H1 (cell line): Measurements from ENCODE around the gene INHBA. TPM values are rescaled to one million over a fixed set of nuclear protein-coding genes. Genes with fewer than 3 reads are reported as not detected.

Experiments used
- CTCF ChIA-PET: fragments of 300-600 bp; sonication (Branson Sonifier 250); formaldehyde crosslinking; loops from one replicate; lab custom pipeline; 2021; ENCODE audit not compliant: partially characterized antibody; lab: Charles Lee
- POLR2A ChIA-PET: fragments of 300-600 bp; sonication (Branson Sonifier 250); formaldehyde crosslinking; loops from one replicate; lab custom pipeline; 2021; ENCODE audit warnings: inconsistent platforms; ENCODE audit not compliant: partially characterized antibody; lab: Charles Lee
- DNase-seq, 2 experiments: peaks; one replicate each; pipeline versions ENCODE4 v3.0.0 to v3.0.0-alpha.2; 2010 to 2022; ENCODE audit warnings: low spot score in 2 of 2, low read depth in 1 of 2, mixed read lengths in 1 of 2
- FAIRE-seq: peaks from 2 replicates; lab custom pipeline; 2011; peaks lifted over from hg19 to GRCh38; lab: Jason Lieb, UNC
- H2AFZ ChIP-seq: 2 replicates; pipeline ENCODE4 v1.8.1; 2012; ENCODE audit warnings: low read length, inconsistent platforms
- H2AK5ac ChIP-seq: 2 replicates; pipeline ENCODE4 v1.6.1; 2013; ENCODE audit warnings: low read depth, low read length
- H2BK120ac ChIP-seq: replicated peaks from 2 replicates; pipeline ENCODE3; 2013; ENCODE audit warnings: low read depth, low read length, inconsistent platforms
- H2BK12ac ChIP-seq: 2 replicates; pipeline ENCODE4 v1.6.1; 2013; ENCODE audit warnings: low read depth, low read length
- H2BK15ac ChIP-seq: 2 replicates; pipeline ENCODE4 v1.6.1; 2013; ENCODE audit warnings: low read length
- H2BK20ac ChIP-seq: 2 replicates; pipeline ENCODE4 v1.6.1; 2013; ENCODE audit warnings: low read length
- H2BK5ac ChIP-seq: 2 replicates; pipeline ENCODE4 v1.6.1; 2013; ENCODE audit warnings: low read depth, low read length
- H3K14ac ChIP-seq: 2 replicates; pipeline ENCODE4 v1.6.1; 2013; ENCODE audit warnings: inconsistent platforms; ENCODE audit not compliant: insufficient read length
- H3K18ac ChIP-seq: 2 replicates; pipeline ENCODE4 v1.6.1; 2013; ENCODE audit warnings: low read length; ENCODE audit errors: extremely low read depth
- H3K23ac ChIP-seq: 2 replicates; pipeline ENCODE4 v1.6.1; 2013; ENCODE audit warnings: inconsistent platforms; ENCODE audit not compliant: insufficient read length
- H3K23me2 ChIP-seq: 2 replicates; pipeline ENCODE4 v1.6.1; 2013; ENCODE audit warnings: low read depth, low read length
- H3K27ac ChIP-seq: 2 replicates; pipeline ENCODE4 v1.6.1; 2011; ENCODE audit warnings: low read depth, low read length, inconsistent platforms
- H3K27me3 ChIP-seq, 4 experiments: replicated peaks in 1 of 4; 1 replicate in 1 of 4; 2 replicates in 3 of 4; pipeline versions ENCODE4 v1.6.1 to v1.8.1; 2011 to 2013; ENCODE audit warnings: low read length in 3 of 4, mild to moderate bottlenecking in 3 of 4, inconsistent platforms in 2 of 4, mixed read lengths in 2 of 4, moderate library complexity in 1 of 4; ENCODE audit not compliant: control insufficient read depth in 3 of 4, insufficient read depth in 3 of 4; ENCODE audit errors: extremely low read depth in 1 of 4
- H3K36me3 ChIP-seq, 4 experiments: 2 replicates each; pipeline versions ENCODE4 v1.6.1 to v1.8.1; 2011 to 2013; ENCODE audit warnings: mild to moderate bottlenecking in 4 of 4, low read length in 3 of 4, moderate library complexity in 2 of 4, control low read depth in 1 of 4, inconsistent platforms in 1 of 4; ENCODE audit not compliant: insufficient read depth in 4 of 4, control insufficient read depth in 2 of 4
- H3K4ac ChIP-seq: replicated peaks from 2 replicates; pipeline ENCODE3; 2013; ENCODE audit warnings: low read length, low read depth, mixed read lengths, inconsistent platforms; ENCODE audit not compliant: insufficient read length
- H3K4me1 ChIP-seq, 4 experiments: replicated peaks in 1 of 4; 1 replicate in 1 of 4; 2 replicates in 3 of 4; pipeline versions ENCODE4 v1.6.1 to v1.8.1; 2011 to 2013; ENCODE audit warnings: low read length in 3 of 4, inconsistent platforms in 2 of 4, mixed read lengths in 1 of 4; ENCODE audit not compliant: insufficient read depth in 4 of 4, control insufficient read depth in 3 of 4
- H3K4me2 ChIP-seq, 2 experiments: 2 replicates each; pipeline versions ENCODE4 v1.6.1 to v1.8.1; 2011 to 2013; ENCODE audit warnings: low read depth in 2 of 2, low read length in 2 of 2, control low read depth in 1 of 2, inconsistent platforms in 1 of 2, mild to moderate bottlenecking in 1 of 2; ENCODE audit not compliant: insufficient read depth in 1 of 2
- H3K4me3 ChIP-seq, 4 experiments: fragments of 200-600, 300-600 bp in 1 of 4; sonication (generic), shearing (Covaris generic), sonication (Bioruptor Twin) in 1 of 4; 2 replicates each; pipeline versions ENCODE4 v1.5.1 to v1.8.1; 2011 to 2016; ENCODE audit warnings: low read length in 4 of 4, low read depth in 3 of 4, control low read depth in 2 of 4, inconsistent platforms in 2 of 4, mild to moderate bottlenecking in 2 of 4, mixed read lengths in 1 of 4, moderate library complexity in 1 of 4; ENCODE audit not compliant: insufficient read depth in 2 of 4; ENCODE audit errors: extremely low read depth in 1 of 4
- H3K56ac ChIP-seq: replicated peaks from 2 replicates; pipeline ENCODE3; 2013; ENCODE audit warnings: low read depth, mild to moderate bottlenecking, mixed read lengths, low read length, inconsistent platforms; ENCODE audit not compliant: insufficient read length
- H3K79me1 ChIP-seq: 2 replicates; pipeline ENCODE4 v1.6.1; 2013; ENCODE audit warnings: low read depth, low read length, control low read depth
- H3K79me2 ChIP-seq, 2 experiments: 2 replicates each; pipeline versions ENCODE4 v1.6.1 to v1.8.1; 2012 to 2013; ENCODE audit warnings: low read length in 2 of 2, mild to moderate bottlenecking in 2 of 2, inconsistent platforms in 1 of 2; ENCODE audit not compliant: insufficient read depth in 2 of 2, control insufficient read depth in 1 of 2
- H3K9ac ChIP-seq, 4 experiments: replicated peaks in 1 of 4; 1 replicate in 1 of 4; 2 replicates in 3 of 4; pipeline versions ENCODE4 v1.6.1 to v1.8.1; 2011 to 2013; ENCODE audit warnings: low read depth in 3 of 4, low read length in 3 of 4, control low read depth in 2 of 4, mild to moderate bottlenecking in 2 of 4, moderate library complexity in 2 of 4, inconsistent platforms in 1 of 4; ENCODE audit errors: extremely low read depth in 1 of 4
- H3K9me3 ChIP-seq, 2 experiments: 2 replicates each; pipeline versions ENCODE4 v1.6.1 to v1.8.1; 2012 to 2013; ENCODE audit warnings: mild to moderate bottlenecking in 2 of 2, moderate library complexity in 2 of 2, control low read depth in 1 of 2, inconsistent platforms in 1 of 2, low read depth in 1 of 2, low read length in 1 of 2, mixed read lengths in 1 of 2; ENCODE audit not compliant: insufficient read depth in 2 of 2
- H4K20me1 ChIP-seq, 2 experiments: replicated peaks in 1 of 2; 2 replicates each; pipeline versions ENCODE3 to v1.8.1; 2011 to 2013; ENCODE audit warnings: inconsistent platforms in 2 of 2, low read length in 2 of 2, mild to moderate bottlenecking in 1 of 2; ENCODE audit not compliant: insufficient read depth in 2 of 2, control insufficient read depth in 1 of 2
- H4K5ac ChIP-seq: 2 replicates; pipeline ENCODE4 v1.6.1; 2013; ENCODE audit warnings: low read length, low read depth, mixed read lengths, inconsistent platforms; ENCODE audit not compliant: insufficient read length
- H4K8ac ChIP-seq: 2 replicates; pipeline ENCODE4 v1.8.0; 2013; ENCODE audit warnings: mild to moderate bottlenecking, moderate library complexity, low read length, inconsistent platforms; ENCODE audit not compliant: insufficient read depth; ENCODE audit errors: extremely low read depth
- H4K91ac ChIP-seq: replicated peaks from 2 replicates; pipeline ENCODE3; 2013; ENCODE audit warnings: low read length, mixed read lengths, inconsistent platforms; ENCODE audit not compliant: insufficient read length
- HDAC6 ChIP-seq: IDR thresholded peaks from one replicate; pipeline ENCODE4 v1.7.1; 2012; ENCODE audit warnings: low read depth, mild to moderate bottlenecking, inconsistent platforms, low read length, moderate library complexity
- RXRA ChIP-seq: IDR thresholded peaks from 2 replicates; pipeline ENCODE4 v1.6.1; 2011; ENCODE audit warnings: low read depth, mild to moderate bottlenecking, low read length, moderate library complexity; ENCODE audit not compliant: insufficient read depth
- WGBS, 2 experiments: shearing (Covaris generic) in 1 of 2; methylation state at CpG; one replicate each; pipeline versions ENCODE4 v1.1.6 to v1.1.7; 2013 to 2015; ENCODE audit warnings: low lambda C conversion rate in 2 of 2, mixed read lengths in 2 of 2, inconsistent platforms in 1 of 2, low coverage in 1 of 2, missing lambda C conversion rate in 1 of 2; ENCODE audit not compliant: insufficient replicate concordance in 2 of 2, insufficient coverage in 1 of 2, insufficient read length in 1 of 2; ENCODE audit errors: extremely low coverage in 1 of 2, missing lambda C conversion rate in 1 of 2; 5-methylcytosine and 5-hydroxymethylcytosine counted together
- polyA plus RNA-seq, 7 experiments: library from polyadenylated mRNA; depleted of rRNA in 3 of 7; stranded (reverse) in 5 of 7; unstranded in 2 of 7; fragments of >200 nt in 5 of 7; fragments of 200-250 nt in 2 of 7; gene quantifications; 1 replicate in 5 of 7; 2 replicates in 1 of 7; 4 replicates in 1 of 7; pipeline versions ENCODE4 v1.2.1 to v1.2.3, GENCODE V29; 2011 to 2013; ENCODE audit warnings: missing spikeins in 2 of 7, mixed read lengths in 2 of 7
- total RNA-seq: library from RNA; stranded (reverse); fragmentation: NEBNext Ultra II Directional; extraction: Animal tissue kit (Norgen Biotek cat#: 25700); gene quantifications from 2 replicates; pipeline ENCODE4 v1.2.1, GENCODE V29; 2021

Gene INHBA
- total and polyA plus RNA-seq, 2 of the 8 experiments (the other 6 are each of a cell fraction or from before 2014, with no cell fraction given) = 1.1 to 2.7 TPM

- no peak overlapping the region for H3K27ac ChIP-seq
- no peaks in the 10 kb centered on the region for H3K27me3 ChIP-seq
- peaks cover 0 to 8% (median under 1%) of the 10 kb centered on the region in 4 experiments; a peak in 4 of 7 replicates for H3K4me1 ChIP-seq
- 91% methylated on average over 16 of the region's 16 CpGs; no CpG with 5 or more reads in 1 of the 2 experiments for WGBS, 2 experiments
- no peak overlapping the region; the same call in 1 of the 2 replicates for H2BK20ac ChIP-seq
- H3K23ac ChIP-seq = no peak overlapping the region
- no peak overlapping the region for H2BK5ac ChIP-seq
- POLR2A ChIA-PET = no interaction called here
- peaks cover 2% of the 10 kb centered on the region; the same call in 1 of the 2 replicates for H3K23me2 ChIP-seq
- no peaks in the 10 kb centered on the region for H3K79me1 ChIP-seq
- no peaks in the 10 kb centered on the region for H3K9me3 ChIP-seq
- FAIRE-seq = no peak
- 0 out of 2 replicates have a peak overlapping the region, but pooled peaks have one; percentile 4 for H2BK12ac ChIP-seq
- no peaks in the 10 kb centered on the region; a peak in 1 of 4 replicates for H3K79me2 ChIP-seq
- no peak for DNase-seq
- H2AK5ac ChIP-seq = no peak overlapping the region
- no peak overlapping the region for H3K4me3 ChIP-seq
- CTCF ChIA-PET = interaction anchor here (0.5 to 1.7 kb wide), 3 partner anchors 21 to 853 kb away, joined by 3 read pairs; no protein-coding TSS in a partner anchor
- H2BK120ac ChIP-seq = no peak overlapping the region
- H3K14ac ChIP-seq = no peak overlapping the region
- H3K4me2 ChIP-seq = no peak overlapping the region
- H4K20me1 ChIP-seq = no peaks in the 10 kb centered on the region
- H3K4ac ChIP-seq = no peak overlapping the region
- no peak overlapping the region for H2AFZ ChIP-seq
- no peak overlapping the region for H4K5ac ChIP-seq
- H3K18ac ChIP-seq = no peak overlapping the region
- peaks cover 0 to 7% (median 0%) of the 10 kb centered on the region in 4 experiments; a peak in 1 of 8 replicates for H3K36me3 ChIP-seq
- no peak overlapping the region for H3K9ac ChIP-seq
- no peak overlapping the region for H4K91ac ChIP-seq
- H4K8ac ChIP-seq = no peak overlapping the region
- H3K56ac ChIP-seq = no peak overlapping the region
- H2BK15ac ChIP-seq = no peak overlapping the region; the same call in 1 of the 2 replicates
- TF ChIP-seq RXRA (no peak), HDAC6 (no peak)
Observed at GRCh38 chr7:41689815-41690214, 13.1 kb downstream of the INHBA start.
